Neural cell (in vitro differentiated cells): ENCODE data around the gene DESI2. TPM values are rescaled to one million over a fixed set of nuclear protein-coding genes. Genes with fewer than 3 reads are reported as not detected.

ENCODE experiments used
- H2AFZ ChIP-seq: fragments of 200-600, 300-800 bp; sonication (generic), shearing (Covaris generic); 2 replicates; pipeline ENCODE4 v1.6.0; 2014; ENCODE audit warnings: low read depth, mild to moderate bottlenecking, antibody characterized with exemption, low read length, moderate library complexity
- H3F3A ChIP-seq: fragments of 200-600 bp; shearing (Covaris generic); 2 replicates; pipeline ENCODE4 v1.6.1; 2016; ENCODE audit warnings: mild to moderate bottlenecking, moderate library complexity, mixed read lengths, antibody characterized with exemption, low read length; ENCODE audit not compliant: insufficient read depth, poor library complexity, severe bottlenecking
- H3K27ac ChIP-seq: fragments of 200-600, 300-800 bp; sonication (generic), shearing (Covaris generic); 2 replicates; pipeline ENCODE4 v1.5.1; 2014; ENCODE audit warnings: mild to moderate bottlenecking, low read length, moderate library complexity
- H3K27me3 ChIP-seq: fragments of 300-800, 200-600 bp; sonication (generic), shearing (Covaris generic); 2 replicates; pipeline ENCODE4 v1.6.0; 2014; ENCODE audit warnings: mild to moderate bottlenecking, low read depth, low read length, moderate library complexity; ENCODE audit not compliant: insufficient read depth
- H3K36me3 ChIP-seq: fragments of 300-800, 200-600 bp; sonication (generic), shearing (Covaris generic); 2 replicates; pipeline ENCODE4 v1.5.1; 2014; ENCODE audit warnings: mild to moderate bottlenecking, antibody characterized with exemption, low read length, moderate library complexity; ENCODE audit not compliant: insufficient read depth
- H3K4me2 ChIP-seq: fragments of 300-800, 200-600 bp; sonication (generic), shearing (Covaris generic); 2 replicates; pipeline ENCODE4 v1.6.0; 2014; ENCODE audit warnings: mild to moderate bottlenecking, low read length
- H3K4me3 ChIP-seq: fragments of 300-800, 200-600 bp; sonication (generic), shearing (Covaris generic); 2 replicates; pipeline ENCODE4 v1.5.1; 2014; ENCODE audit warnings: mild to moderate bottlenecking, low read length, moderate library complexity
- H3K79me2 ChIP-seq: fragments of 200-600 bp; shearing (Covaris generic); replicated peaks from 2 replicates; pipeline ENCODE4 v1.6.0; 2014; ENCODE audit warnings: mild to moderate bottlenecking, low read length, moderate library complexity; ENCODE audit not compliant: insufficient read depth
- H3K9ac ChIP-seq: fragments of 300-800, 200-600 bp; sonication (generic), shearing (Covaris generic); 2 replicates; pipeline ENCODE4 v1.6.1; 2016; ENCODE audit warnings: mild to moderate bottlenecking, low read length, mixed read lengths
- H3K9me2 ChIP-seq: fragments of 200-600 bp; shearing (Covaris generic); 2 replicates; pipeline ENCODE4 v1.6.1; 2016; ENCODE audit warnings: mild to moderate bottlenecking, low read length, mixed read lengths; ENCODE audit not compliant: insufficient read depth
- H3K9me3 ChIP-seq: fragments of 200-600, 300-800 bp; sonication (generic), shearing (Covaris generic); 2 replicates; pipeline ENCODE4 v1.6.1; 2016; ENCODE audit warnings: mild to moderate bottlenecking, mixed run types, low read length, moderate library complexity, mixed read lengths
- H4K20me1 ChIP-seq: fragments of 200-600 bp; shearing (Covaris generic); 2 replicates; pipeline ENCODE4 v1.6.1; 2016; ENCODE audit warnings: mild to moderate bottlenecking, mixed run types; ENCODE audit not compliant: insufficient read depth
- CTCF ChIP-seq: fragments of 450-650 bp; IDR thresholded peaks from 2 replicates; pipeline ENCODE4 v1.5.1; 2014; ENCODE audit warnings: antibody characterized with exemption, mild to moderate bottlenecking, moderate library complexity; ENCODE audit not compliant: poor library complexity, severe bottlenecking
- EP300 ChIP-seq: fragments of 450-650 bp; conservative IDR thresholded peaks from 2 replicates; pipeline ENCODE4 v1.6.1; 2014; ENCODE audit warnings: antibody characterized with exemption, mild to moderate bottlenecking, moderate library complexity; ENCODE audit not compliant: poor library complexity, severe bottlenecking
- EZH2 ChIP-seq: fragments of 200-600, 300-800 bp; shearing (Covaris generic), sonication (generic); IDR thresholded peaks from 2 replicates; pipeline ENCODE4 v1.6.1; 2014; ENCODE audit warnings: antibody characterized with exemption, low read length, borderline replicate concordance, mild to moderate bottlenecking; ENCODE audit not compliant: insufficient read depth, poor library complexity, severe bottlenecking
- MXI1 ChIP-seq: fragments of 450-650 bp; conservative IDR thresholded peaks from 2 replicates; pipeline ENCODE4 v1.6.1; 2014; ENCODE audit warnings: antibody characterized with exemption, mild to moderate bottlenecking; ENCODE audit not compliant: poor library complexity, severe bottlenecking
- POLR2AphosphoS5 ChIP-seq: IDR thresholded peaks from 2 replicates; pipeline ENCODE4 v1.6.1; 2012
- RAD21 ChIP-seq: fragments of 450-650 bp; conservative IDR thresholded peaks from 2 replicates; pipeline ENCODE4 v1.6.1; 2014; ENCODE audit warnings: antibody characterized with exemption, mild to moderate bottlenecking, moderate library complexity
- REST ChIP-seq: IDR thresholded peaks from 2 replicates; pipeline ENCODE4 v1.6.1; 2012; ENCODE audit warnings: borderline replicate concordance
- SMC3 ChIP-seq: fragments of 450-650 bp; conservative IDR thresholded peaks from 2 replicates; pipeline ENCODE4 v1.6.1; 2014; ENCODE audit warnings: antibody characterized with exemption, mild to moderate bottlenecking, moderate library complexity; ENCODE audit not compliant: poor library complexity
- TAF1 ChIP-seq: IDR thresholded peaks from 2 replicates; pipeline ENCODE4 v1.6.1; 2012; ENCODE audit warnings: low read depth
- polyA plus RNA-seq: library from polyadenylated mRNA; depleted of rRNA; stranded (reverse); fragments of >200 nt; gene quantifications from 2 replicates; pipeline ENCODE4 v1.2.3, GENCODE V29; 2014

DESI2 gene
- polyA plus RNA-seq, 1 donor from 2014 or later, result 30.8 TPM

- no peak overlapping the region for H2AFZ ChIP-seq
- H3K9ac ChIP-seq, result peak overlapping the region; percentile 78
- peaks cover 45% of the 10 kb centered on the region for H3K79me2 ChIP-seq
- no peaks in the 10 kb centered on the region for H3K9me3 ChIP-seq
- TF ChIP-seq CTCF (no peak), EP300 (no peak), REST (no peak), POLR2AphosphoS5 (no peak), RAD21 (no peak)
- H4K20me1 ChIP-seq, result no peaks in the 10 kb centered on the region
- H3F3A ChIP-seq, result no peaks in the 10 kb centered on the region
- H3K9me2 ChIP-seq, result no peaks in the 10 kb centered on the region
- no peaks in the 10 kb centered on the region for H3K27me3 ChIP-seq
- H3K4me3 ChIP-seq, result peak overlapping the region; percentile 93
- H3K36me3 ChIP-seq, result no peaks in the 10 kb centered on the region
- H3K27ac ChIP-seq, result no peak overlapping the region
- H3K4me2 ChIP-seq, result peak overlapping the region; percentile 68
Observed at GRCh38 chr1:244654108-244655038, 1.4 kb downstream of the DESI2 start.

DNA sequence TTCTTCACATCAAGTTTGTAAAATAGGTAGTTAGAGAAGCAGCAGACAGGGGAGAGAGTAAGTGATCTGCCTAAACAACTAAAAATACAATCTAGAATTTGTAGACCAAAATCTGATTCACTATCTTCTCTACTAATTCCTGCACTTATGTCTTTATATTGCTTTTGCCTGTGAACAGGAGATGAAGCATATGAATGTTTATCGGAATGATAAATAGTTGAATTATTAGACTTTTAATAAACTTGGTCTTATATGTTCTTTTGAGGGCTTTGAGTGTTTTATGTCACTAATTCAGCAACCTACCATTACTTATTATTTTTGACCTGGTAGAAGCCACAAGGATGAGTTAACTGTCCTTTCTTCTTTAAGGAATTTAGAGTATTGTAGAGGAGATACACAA lies 2.3 kb downstream of the DESI2 start:
- no peaks in the 10 kb centered on the region for H3K36me3 ChIP-seq
- H3K9me2 ChIP-seq, result no peaks in the 10 kb centered on the region
- H3K9ac ChIP-seq, result no peak overlapping the region
- H3K4me2 ChIP-seq, result peak overlapping the region; percentile 68
- TF ChIP-seq EP300, result no peak
- TF ChIP-seq SMC3, result no peak
- TF ChIP-seq RAD21, result no peak
- no peak for TF ChIP-seq MXI1
- no peaks in the 10 kb centered on the region for H4K20me1 ChIP-seq
- peak overlapping the region; percentile 93 for H3K4me3 ChIP-seq
- no peak overlapping the region for H2AFZ ChIP-seq
- no peaks in the 10 kb centered on the region for H3K9me3 ChIP-seq
- no peaks in the 10 kb centered on the region for H3F3A ChIP-seq
- H3K79me2 ChIP-seq, result peaks cover 45% of the 10 kb centered on the region
- H3K27ac ChIP-seq, result no peak overlapping the region
- H3K27me3 ChIP-seq, result no peaks in the 10 kb centered on the region

DNA sequence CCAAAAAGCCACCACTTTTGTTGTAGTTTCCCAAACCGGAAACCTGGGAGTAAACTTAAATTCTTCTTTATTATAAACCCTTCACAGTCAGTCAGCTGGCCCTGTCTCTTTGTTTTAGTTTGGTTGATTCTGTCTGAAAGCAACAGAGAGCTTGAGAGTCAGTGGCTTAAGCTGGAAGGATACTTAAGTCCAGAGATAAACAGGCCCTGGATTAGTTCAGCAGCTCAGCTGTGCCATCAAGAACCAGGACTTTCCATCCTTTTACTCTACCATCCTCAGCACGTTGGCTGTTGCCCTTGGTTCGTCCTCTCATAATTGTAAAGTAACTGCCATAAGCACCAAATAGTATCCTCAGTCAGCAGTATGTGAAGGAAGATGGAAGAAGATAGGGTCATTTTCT lies 4.5 kb downstream of the DESI2 start:
- no peaks in the 10 kb centered on the region for H3K9me2 ChIP-seq
- peaks cover 51% of the 10 kb centered on the region for H3K79me2 ChIP-seq
- peaks cover 6% of the 10 kb centered on the region for H3K36me3 ChIP-seq
- no peak overlapping the region for H3K4me3 ChIP-seq
- no peak overlapping the region for H2AFZ ChIP-seq
- no peaks in the 10 kb centered on the region for H3F3A ChIP-seq
- no peak overlapping the region for H3K27ac ChIP-seq
- no peaks in the 10 kb centered on the region for H4K20me1 ChIP-seq
- H3K9ac ChIP-seq, result no peak overlapping the region
- H3K9me3 ChIP-seq, result no peaks in the 10 kb centered on the region
- no peak overlapping the region for H3K4me2 ChIP-seq
- H3K27me3 ChIP-seq, result no peaks in the 10 kb centered on the region
- TF ChIP-seq RAD21, result no peak
- TF ChIP-seq EP300, result no peak
- TF ChIP-seq SMC3, result no peak
- no peak for TF ChIP-seq TAF1
- no peak for TF ChIP-seq EZH2
- no peak for TF ChIP-seq REST
- TF ChIP-seq POLR2AphosphoS5, result no peak
- no peak for TF ChIP-seq MXI1
